GM23338 (cell line): ENCODE measurements around the gene BTBD1. TPM values are rescaled to one million over a fixed set of nuclear protein-coding genes. Genes with fewer than 3 reads are reported as not detected.

ENCODE experiments used
- ATAC-seq: fragments of 200-7000 bp; cut with Tn5 transposase; 3 replicates; pipeline ENCODE4 v1.9.1; 2020
- DNase-seq: peaks from one replicate; pipeline ENCODE4 v3.0.0-alpha.2; 2015; ENCODE audit warnings: low spot score
- H2AFZ ChIP-seq: fragments of 200-600 bp; sonication (generic); 2 replicates; pipeline ENCODE4 v1.8.0; 2016; ENCODE audit warnings: antibody characterized with exemption, mild to moderate bottlenecking, moderate library complexity
- H3F3A ChIP-seq: fragments of 200-600 bp; sonication (generic); replicated peaks from 2 replicates; pipeline ENCODE4 v1.8.0; 2017; ENCODE audit warnings: antibody characterized with exemption, mixed run types, low read depth
- H3K27ac ChIP-seq: fragments of 200-600 bp; sonication (generic); 2 replicates; pipeline ENCODE4 v1.6.1; 2016; ENCODE audit warnings: low read depth
- H3K27me3 ChIP-seq: fragments of 200-600 bp; sonication (generic); 2 replicates; pipeline ENCODE4 v1.8.0; 2016; ENCODE audit warnings: mild to moderate bottlenecking, mixed run types, moderate library complexity; ENCODE audit not compliant: insufficient read depth
- H3K36me3 ChIP-seq: fragments of 200-600 bp; sonication (generic); 2 replicates; pipeline ENCODE4 v1.8.0; 2016; ENCODE audit warnings: mild to moderate bottlenecking; ENCODE audit not compliant: insufficient read depth
- H3K4me1 ChIP-seq: fragments of 200-600 bp; sonication (generic); 2 replicates; pipeline ENCODE4 v1.8.0; 2016; ENCODE audit warnings: mild to moderate bottlenecking, moderate library complexity; ENCODE audit not compliant: insufficient read depth
- H3K4me2 ChIP-seq: fragments of 200-600 bp; sonication (generic); 2 replicates; pipeline ENCODE4 v1.7.1; 2017; ENCODE audit warnings: mixed run types
- H3K4me3 ChIP-seq: fragments of 200-600 bp; sonication (generic); 2 replicates; pipeline ENCODE4 v1.6.1; 2016; ENCODE audit warnings: mixed run types
- H3K79me2 ChIP-seq: fragments of 200-600 bp; sonication (generic); replicated peaks from 2 replicates; pipeline ENCODE4 v1.8.0; 2017; ENCODE audit warnings: mild to moderate bottlenecking; ENCODE audit not compliant: insufficient read depth
- H3K9me2 ChIP-seq: fragments of 200-600 bp; sonication (generic); 2 replicates; pipeline ENCODE4 v1.8.0; 2017; ENCODE audit not compliant: insufficient read depth
- H4K20me1 ChIP-seq: fragments of 200-600 bp; sonication (generic); replicated peaks from 2 replicates; pipeline ENCODE4 v1.8.0; 2017; ENCODE audit warnings: mild to moderate bottlenecking; ENCODE audit not compliant: insufficient read depth
- H3K27ac Mint-ChIP-seq: 2 replicates; pipeline ENCODE4 v1.8.0; 2020; ENCODE audit warnings: inconsistent platforms, mild to moderate bottlenecking, moderate library complexity, mixed read lengths
- H3K27me3 Mint-ChIP-seq: 3 replicates; pipeline ENCODE4 v1.8.0; 2022; ENCODE audit warnings: low read depth, mild to moderate bottlenecking, moderate library complexity, mixed read lengths, inconsistent platforms; ENCODE audit not compliant: insufficient read depth, poor library complexity
- H3K36me3 Mint-ChIP-seq: 3 replicates; pipeline ENCODE4 v1.8.0; 2021; ENCODE audit warnings: low read depth, mild to moderate bottlenecking, inconsistent platforms, moderate library complexity, mixed read lengths
- H3K4me1 Mint-ChIP-seq: 3 replicates; pipeline ENCODE4 v1.8.0; 2020; ENCODE audit warnings: mild to moderate bottlenecking, inconsistent platforms, mixed read lengths
- H3K4me3 Mint-ChIP-seq: 3 replicates; pipeline ENCODE4 v1.8.0; 2021; ENCODE audit warnings: moderate library complexity, mild to moderate bottlenecking, inconsistent platforms, mixed read lengths
- H3K9me3 Mint-ChIP-seq: 3 replicates; pipeline ENCODE4 v1.8.0; 2020; ENCODE audit warnings: moderate library complexity, mild to moderate bottlenecking, inconsistent platforms, mixed read lengths
- CREB1 ChIP-seq: fragments of 250-450 bp; sonication (Bioruptor Pico); IDR thresholded peaks from 2 replicates; pipeline ENCODE4 v1.5.0; 2020; ENCODE audit warnings: low read depth, mild to moderate bottlenecking, moderate library complexity
- EZH2 ChIP-seq: fragments of 200-600 bp; sonication (generic); IDR thresholded peaks from one replicate; pipeline ENCODE4 v1.8.0; 2017; ENCODE audit warnings: antibody characterized with exemption, mild to moderate bottlenecking, low read depth; ENCODE audit not compliant: unreplicated experiment
- JUNB ChIP-seq: IDR thresholded peaks from one replicate; pipeline ENCODE4 v1.6.1; 2016; ENCODE audit warnings: antibody characterized with exemption; ENCODE audit not compliant: unreplicated experiment
- NANOG ChIP-seq: IDR thresholded peaks from 2 replicates; pipeline ENCODE4 v1.6.1; 2016; ENCODE audit warnings: antibody characterized with exemption, borderline replicate concordance
- POLR2AphosphoS5 ChIP-seq: IDR thresholded peaks from 2 replicates; pipeline ENCODE4 v1.6.1; 2016; ENCODE audit warnings: antibody characterized with exemption, low read depth
- STAT1 ChIP-seq: IDR thresholded peaks from one replicate; pipeline ENCODE4 v1.6.1; 2016; ENCODE audit warnings: antibody characterized with exemption; ENCODE audit not compliant: unreplicated experiment
- ZNF331 ChIP-seq: fragments of 250-450 bp; sonication (Bioruptor Pico); IDR thresholded peaks from 2 replicates; pipeline ENCODE4 v1.5.0; 2020; ENCODE audit warnings: low read depth, mild to moderate bottlenecking, moderate library complexity
- polyA plus RNA-seq: library from polyadenylated mRNA; unstranded; fragments of >200 nt; fragmentation: Nextera tagmentation; extraction: Ambion mirVana; gene quantifications from 2 replicates; pipeline ENCODE4 v1.2.1, GENCODE V29; 2016
- total RNA-seq: library from RNA; depleted of rRNA; stranded (reverse); fragments of >200 nt; shearing (Covaris generic); gene quantifications from 2 replicates; pipeline ENCODE4 v1.2.3, GENCODE V29; 2014
- TF ChIP-seq, protein P1 (sequence below), 2 experiments: fragments of 200-600 bp in 1 of 2; sonication (generic) in 1 of 2; conservative IDR thresholded peaks; 2 replicates each; pipeline versions ENCODE4 v1.5.1 to v1.6.1; 2016 to 2017; ENCODE audit warnings: antibody characterized with exemption in 2 of 2, low read depth in 2 of 2, mild to moderate bottlenecking in 2 of 2, moderate library complexity in 1 of 2
- TF ChIP-seq, protein P2 (sequence below): fragments of 250-450 bp; sonication (Bioruptor Pico); IDR thresholded peaks from 2 replicates; pipeline ENCODE4 v1.5.0; 2020; ENCODE audit warnings: mild to moderate bottlenecking, moderate library complexity
- TF ChIP-seq, protein P3 (sequence below): IDR thresholded peaks from one replicate; pipeline ENCODE4 v1.6.1; 2018; ENCODE audit warnings: antibody characterized with exemption; ENCODE audit not compliant: unreplicated experiment
- TF ChIP-seq, protein P4 (sequence below): IDR thresholded peaks from 2 replicates; pipeline ENCODE4 v1.6.1; 2016; ENCODE audit warnings: antibody characterized with exemption

The BTBD1 gene
- total and polyA plus RNA-seq, 2 experiments from 2014 or later, result 12.6 to 66.1 TPM

DNA sequence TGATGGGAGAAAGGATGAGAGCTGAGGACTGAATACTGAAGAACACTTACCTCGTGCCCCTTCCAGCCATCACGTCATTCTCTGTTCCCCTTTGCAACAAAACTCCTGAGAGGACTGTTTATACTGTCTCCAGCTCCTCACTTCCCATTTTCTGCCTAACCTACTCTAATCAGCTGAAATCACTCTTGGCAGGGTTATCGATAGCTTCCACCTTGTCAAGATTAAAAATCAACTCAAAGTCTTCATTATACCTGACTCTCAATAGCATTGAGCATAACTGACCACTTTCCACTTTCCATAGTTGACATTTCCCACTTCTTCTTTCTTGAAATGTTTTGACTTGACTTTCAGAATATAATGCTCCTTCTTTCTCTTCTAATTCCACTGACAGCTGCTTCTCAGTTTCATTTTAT is 4.3 kb downstream of the BTBD1 start:
- H3K4me3 Mint-ChIP-seq, result no peak overlapping the region
- Histone ChIP-seq H4K20me1 (peaks cover 40% of the 10 kb centered on the region), H3K79me2 (peaks cover 87% of the 10 kb centered on the region), H3K27me3 (no peaks in the 10 kb centered on the region), H3K4me2 (peak overlapping the region; percentile 82; the same call in 1 of the 2 replicates), H3K27ac (peak overlapping the region; percentile 12; the same call in 1 of the 2 replicates), H3K4me1 (peaks cover 48% of the 10 kb centered on the region), H3F3A (no peaks in the 10 kb centered on the region; the same call in 1 of the 2 replicates), H3K9me2 (no peaks in the 10 kb centered on the region), H3K36me3 (no peaks in the 10 kb centered on the region), H2AFZ (no peak overlapping the region), H3K4me3 (no peak overlapping the region; the same call in 1 of the 2 replicates)
- H3K36me3 Mint-ChIP-seq, result no peaks in the 10 kb centered on the region; the same call in 1 of the 3 replicates
- TF ChIP-seq, protein P1, sequence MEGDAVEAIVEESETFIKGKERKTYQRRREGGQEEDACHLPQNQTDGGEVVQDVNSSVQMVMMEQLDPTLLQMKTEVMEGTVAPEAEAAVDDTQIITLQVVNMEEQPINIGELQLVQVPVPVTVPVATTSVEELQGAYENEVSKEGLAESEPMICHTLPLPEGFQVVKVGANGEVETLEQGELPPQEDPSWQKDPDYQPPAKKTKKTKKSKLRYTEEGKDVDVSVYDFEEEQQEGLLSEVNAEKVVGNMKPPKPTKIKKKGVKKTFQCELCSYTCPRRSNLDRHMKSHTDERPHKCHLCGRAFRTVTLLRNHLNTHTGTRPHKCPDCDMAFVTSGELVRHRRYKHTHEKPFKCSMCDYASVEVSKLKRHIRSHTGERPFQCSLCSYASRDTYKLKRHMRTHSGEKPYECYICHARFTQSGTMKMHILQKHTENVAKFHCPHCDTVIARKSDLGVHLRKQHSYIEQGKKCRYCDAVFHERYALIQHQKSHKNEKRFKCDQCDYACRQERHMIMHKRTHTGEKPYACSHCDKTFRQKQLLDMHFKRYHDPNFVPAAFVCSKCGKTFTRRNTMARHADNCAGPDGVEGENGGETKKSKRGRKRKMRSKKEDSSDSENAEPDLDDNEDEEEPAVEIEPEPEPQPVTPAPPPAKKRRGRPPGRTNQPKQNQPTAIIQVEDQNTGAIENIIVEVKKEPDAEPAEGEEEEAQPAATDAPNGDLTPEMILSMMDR (conservative IDR thresholded peaks at IDR 0.05; ENCODE audit: low read depth in 2 of 2), result no peak
- TF ChIP-seq ZNF331 (CRISPR knock-in tag) (no peak), JUNB (no peak), POLR2AphosphoS5 (no peak), EZH2 (no peak), STAT1 (no peak), CREB1 (CRISPR knock-in tag) (no peak), NANOG (no peak)
- TF ChIP-seq, protein P2, sequence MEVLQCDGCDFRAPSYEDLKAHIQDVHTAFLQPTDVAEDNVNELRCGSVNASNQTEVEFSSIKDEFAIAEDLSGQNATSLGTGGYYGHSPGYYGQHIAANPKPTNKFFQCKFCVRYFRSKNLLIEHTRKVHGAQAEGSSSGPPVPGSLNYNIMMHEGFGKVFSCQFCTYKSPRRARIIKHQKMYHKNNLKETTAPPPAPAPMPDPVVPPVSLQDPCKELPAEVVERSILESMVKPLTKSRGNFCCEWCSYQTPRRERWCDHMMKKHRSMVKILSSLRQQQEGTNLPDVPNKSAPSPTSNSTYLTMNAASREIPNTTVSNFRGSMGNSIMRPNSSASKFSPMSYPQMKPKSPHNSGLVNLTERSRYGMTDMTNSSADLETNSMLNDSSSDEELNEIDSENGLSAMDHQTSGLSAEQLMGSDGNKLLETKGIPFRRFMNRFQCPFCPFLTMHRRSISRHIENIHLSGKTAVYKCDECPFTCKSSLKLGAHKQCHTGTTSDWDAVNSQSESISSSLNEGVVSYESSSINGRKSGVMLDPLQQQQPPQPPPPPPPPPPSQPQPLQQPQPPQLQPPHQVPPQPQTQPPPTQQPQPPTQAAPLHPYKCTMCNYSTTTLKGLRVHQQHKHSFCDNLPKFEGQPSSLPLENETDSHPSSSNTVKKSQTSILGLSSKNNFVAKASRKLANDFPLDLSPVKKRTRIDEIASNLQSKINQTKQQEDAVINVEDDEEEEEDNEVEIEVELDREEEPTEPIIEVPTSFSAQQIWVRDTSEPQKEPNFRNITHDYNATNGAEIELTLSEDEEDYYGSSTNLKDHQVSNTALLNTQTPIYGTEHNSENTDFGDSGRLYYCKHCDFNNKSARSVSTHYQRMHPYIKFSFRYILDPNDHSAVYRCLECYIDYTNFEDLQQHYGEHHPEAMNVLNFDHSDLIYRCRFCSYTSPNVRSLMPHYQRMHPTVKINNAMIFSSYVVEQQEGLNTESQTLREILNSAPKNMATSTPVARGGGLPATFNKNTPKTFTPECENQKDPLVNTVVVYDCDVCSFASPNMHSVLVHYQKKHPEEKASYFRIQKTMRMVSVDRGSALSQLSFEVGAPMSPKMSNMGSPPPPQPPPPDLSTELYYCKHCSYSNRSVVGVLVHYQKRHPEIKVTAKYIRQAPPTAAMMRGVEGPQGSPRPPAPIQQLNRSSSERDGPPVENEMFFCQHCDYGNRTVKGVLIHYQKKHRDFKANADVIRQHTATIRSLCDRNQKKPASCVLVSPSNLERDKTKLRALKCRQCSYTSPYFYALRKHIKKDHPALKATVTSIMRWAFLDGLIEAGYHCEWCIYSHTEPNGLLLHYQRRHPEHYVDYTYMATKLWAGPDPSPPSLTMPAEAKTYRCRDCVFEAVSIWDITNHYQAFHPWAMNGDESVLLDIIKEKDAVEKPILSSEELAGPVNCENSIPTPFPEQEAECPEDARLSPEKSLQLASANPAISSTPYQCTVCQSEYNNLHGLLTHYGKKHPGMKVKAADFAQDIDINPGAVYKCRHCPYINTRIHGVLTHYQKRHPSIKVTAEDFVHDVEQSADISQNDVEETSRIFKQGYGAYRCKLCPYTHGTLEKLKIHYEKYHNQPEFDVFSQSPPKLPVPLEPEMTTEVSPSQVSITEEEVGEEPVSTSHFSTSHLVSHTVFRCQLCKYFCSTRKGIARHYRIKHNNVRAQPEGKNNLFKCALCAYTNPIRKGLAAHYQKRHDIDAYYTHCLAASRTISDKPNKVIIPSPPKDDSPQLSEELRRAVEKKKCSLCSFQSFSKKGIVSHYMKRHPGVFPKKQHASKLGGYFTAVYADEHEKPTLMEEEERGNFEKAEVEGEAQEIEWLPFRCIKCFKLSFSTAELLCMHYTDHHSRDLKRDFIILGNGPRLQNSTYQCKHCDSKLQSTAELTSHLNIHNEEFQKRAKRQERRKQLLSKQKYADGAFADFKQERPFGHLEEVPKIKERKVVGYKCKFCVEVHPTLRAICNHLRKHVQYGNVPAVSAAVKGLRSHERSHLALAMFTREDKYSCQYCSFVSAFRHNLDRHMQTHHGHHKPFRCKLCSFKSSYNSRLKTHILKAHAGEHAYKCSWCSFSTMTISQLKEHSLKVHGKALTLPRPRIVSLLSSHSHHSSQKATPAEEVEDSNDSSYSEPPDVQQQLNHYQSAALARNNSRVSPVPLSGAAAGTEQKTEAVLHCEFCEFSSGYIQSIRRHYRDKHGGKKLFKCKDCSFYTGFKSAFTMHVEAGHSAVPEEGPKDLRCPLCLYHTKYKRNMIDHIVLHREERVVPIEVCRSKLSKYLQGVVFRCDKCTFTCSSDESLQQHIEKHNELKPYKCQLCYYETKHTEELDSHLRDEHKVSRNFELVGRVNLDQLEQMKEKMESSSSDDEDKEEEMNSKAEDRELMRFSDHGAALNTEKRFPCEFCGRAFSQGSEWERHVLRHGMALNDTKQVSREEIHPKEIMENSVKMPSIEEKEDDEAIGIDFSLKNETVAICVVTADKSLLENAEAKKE, result no peak
- TF ChIP-seq, protein P3, sequence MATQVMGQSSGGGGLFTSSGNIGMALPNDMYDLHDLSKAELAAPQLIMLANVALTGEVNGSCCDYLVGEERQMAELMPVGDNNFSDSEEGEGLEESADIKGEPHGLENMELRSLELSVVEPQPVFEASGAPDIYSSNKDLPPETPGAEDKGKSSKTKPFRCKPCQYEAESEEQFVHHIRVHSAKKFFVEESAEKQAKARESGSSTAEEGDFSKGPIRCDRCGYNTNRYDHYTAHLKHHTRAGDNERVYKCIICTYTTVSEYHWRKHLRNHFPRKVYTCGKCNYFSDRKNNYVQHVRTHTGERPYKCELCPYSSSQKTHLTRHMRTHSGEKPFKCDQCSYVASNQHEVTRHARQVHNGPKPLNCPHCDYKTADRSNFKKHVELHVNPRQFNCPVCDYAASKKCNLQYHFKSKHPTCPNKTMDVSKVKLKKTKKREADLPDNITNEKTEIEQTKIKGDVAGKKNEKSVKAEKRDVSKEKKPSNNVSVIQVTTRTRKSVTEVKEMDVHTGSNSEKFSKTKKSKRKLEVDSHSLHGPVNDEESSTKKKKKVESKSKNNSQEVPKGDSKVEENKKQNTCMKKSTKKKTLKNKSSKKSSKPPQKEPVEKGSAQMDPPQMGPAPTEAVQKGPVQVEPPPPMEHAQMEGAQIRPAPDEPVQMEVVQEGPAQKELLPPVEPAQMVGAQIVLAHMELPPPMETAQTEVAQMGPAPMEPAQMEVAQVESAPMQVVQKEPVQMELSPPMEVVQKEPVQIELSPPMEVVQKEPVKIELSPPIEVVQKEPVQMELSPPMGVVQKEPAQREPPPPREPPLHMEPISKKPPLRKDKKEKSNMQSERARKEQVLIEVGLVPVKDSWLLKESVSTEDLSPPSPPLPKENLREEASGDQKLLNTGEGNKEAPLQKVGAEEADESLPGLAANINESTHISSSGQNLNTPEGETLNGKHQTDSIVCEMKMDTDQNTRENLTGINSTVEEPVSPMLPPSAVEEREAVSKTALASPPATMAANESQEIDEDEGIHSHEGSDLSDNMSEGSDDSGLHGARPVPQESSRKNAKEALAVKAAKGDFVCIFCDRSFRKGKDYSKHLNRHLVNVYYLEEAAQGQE, result no peak
- TF ChIP-seq, protein P4, sequence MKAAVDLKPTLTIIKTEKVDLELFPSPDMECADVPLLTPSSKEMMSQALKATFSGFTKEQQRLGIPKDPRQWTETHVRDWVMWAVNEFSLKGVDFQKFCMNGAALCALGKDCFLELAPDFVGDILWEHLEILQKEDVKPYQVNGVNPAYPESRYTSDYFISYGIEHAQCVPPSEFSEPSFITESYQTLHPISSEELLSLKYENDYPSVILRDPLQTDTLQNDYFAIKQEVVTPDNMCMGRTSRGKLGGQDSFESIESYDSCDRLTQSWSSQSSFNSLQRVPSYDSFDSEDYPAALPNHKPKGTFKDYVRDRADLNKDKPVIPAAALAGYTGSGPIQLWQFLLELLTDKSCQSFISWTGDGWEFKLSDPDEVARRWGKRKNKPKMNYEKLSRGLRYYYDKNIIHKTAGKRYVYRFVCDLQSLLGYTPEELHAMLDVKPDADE, result no peak
- ATAC-seq (no peak), DNase-seq (no peak)
- peaks cover 25% of the 10 kb centered on the region for H3K4me1 Mint-ChIP-seq
- H3K27me3 Mint-ChIP-seq, result no peaks in the 10 kb centered on the region
- H3K9me3 Mint-ChIP-seq, result no peaks in the 10 kb centered on the region; the same call in 2 of the 3 replicates
- no peak overlapping the region for H3K27ac Mint-ChIP-seq
